GM10248 (cell line): ENCODE data around the gene ABCC8.

Source experiments
- CTCF ChIA-PET: fragments of 300-600 bp; sonication (Branson Sonifier 250); formaldehyde crosslinking; extraction: SDS; loops from one replicate; lab custom pipeline; 2021; ENCODE audit warnings: antibody characterized with exemption; lab: Yijun Ruan, JAX
- POLR2A ChIA-PET: fragments of 350-650 bp; sonication (Branson Sonifier 250); formaldehyde crosslinking; extraction: SDS; loops from one replicate; lab custom pipeline; 2020; ENCODE audit warnings: antibody characterized with exemption; lab: Yijun Ruan, JAX
- DNase-seq: peaks from one replicate; pipeline ENCODE4 v3.0.0; 2012; ENCODE audit errors: extremely low spot score
- TF ChIP-seq, protein P1 (sequence below): IDR thresholded peaks from 2 replicates; pipeline ENCODE4 v1.5.1; 2012; ENCODE audit warnings: mild to moderate bottlenecking, low read depth; ENCODE audit errors: extremely low read depth, missing control alignments, control extremely low read depth

The ABCC8 gene

DNA sequence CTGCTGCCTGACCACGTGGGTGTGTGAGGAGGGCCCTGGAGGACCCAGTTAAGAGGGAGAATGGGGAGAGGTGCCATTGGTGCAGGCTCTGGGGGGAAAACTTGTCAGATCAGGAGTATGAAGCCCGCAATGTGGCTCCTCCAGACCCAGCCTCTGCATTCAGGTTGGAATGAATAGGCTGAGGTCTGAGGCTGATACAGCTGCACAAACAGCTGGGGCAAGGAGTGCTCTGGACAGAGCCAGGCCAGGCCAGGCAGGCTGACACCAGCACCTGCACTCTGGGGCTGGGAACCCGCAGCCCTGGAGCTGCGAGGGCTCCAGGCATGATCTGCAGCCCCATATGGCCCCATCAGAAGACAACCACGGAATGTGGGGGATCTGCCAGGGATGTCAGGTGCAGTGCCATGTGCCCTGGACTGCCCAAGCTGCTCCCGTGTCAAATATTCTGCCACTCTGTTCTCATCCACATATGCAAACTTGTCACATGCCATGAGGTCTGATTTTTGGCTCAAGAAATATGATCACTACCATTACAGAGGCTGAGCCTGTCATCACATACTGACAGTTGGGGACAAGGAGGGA is 61.0 kb downstream of the ABCC8 start:
- ChIA-PET CTCF (no interaction called here), POLR2A (no interaction called here)
- DNase-seq = no peak
- TF ChIP-seq, protein P1, sequence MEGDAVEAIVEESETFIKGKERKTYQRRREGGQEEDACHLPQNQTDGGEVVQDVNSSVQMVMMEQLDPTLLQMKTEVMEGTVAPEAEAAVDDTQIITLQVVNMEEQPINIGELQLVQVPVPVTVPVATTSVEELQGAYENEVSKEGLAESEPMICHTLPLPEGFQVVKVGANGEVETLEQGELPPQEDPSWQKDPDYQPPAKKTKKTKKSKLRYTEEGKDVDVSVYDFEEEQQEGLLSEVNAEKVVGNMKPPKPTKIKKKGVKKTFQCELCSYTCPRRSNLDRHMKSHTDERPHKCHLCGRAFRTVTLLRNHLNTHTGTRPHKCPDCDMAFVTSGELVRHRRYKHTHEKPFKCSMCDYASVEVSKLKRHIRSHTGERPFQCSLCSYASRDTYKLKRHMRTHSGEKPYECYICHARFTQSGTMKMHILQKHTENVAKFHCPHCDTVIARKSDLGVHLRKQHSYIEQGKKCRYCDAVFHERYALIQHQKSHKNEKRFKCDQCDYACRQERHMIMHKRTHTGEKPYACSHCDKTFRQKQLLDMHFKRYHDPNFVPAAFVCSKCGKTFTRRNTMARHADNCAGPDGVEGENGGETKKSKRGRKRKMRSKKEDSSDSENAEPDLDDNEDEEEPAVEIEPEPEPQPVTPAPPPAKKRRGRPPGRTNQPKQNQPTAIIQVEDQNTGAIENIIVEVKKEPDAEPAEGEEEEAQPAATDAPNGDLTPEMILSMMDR = no peak

DNA sequence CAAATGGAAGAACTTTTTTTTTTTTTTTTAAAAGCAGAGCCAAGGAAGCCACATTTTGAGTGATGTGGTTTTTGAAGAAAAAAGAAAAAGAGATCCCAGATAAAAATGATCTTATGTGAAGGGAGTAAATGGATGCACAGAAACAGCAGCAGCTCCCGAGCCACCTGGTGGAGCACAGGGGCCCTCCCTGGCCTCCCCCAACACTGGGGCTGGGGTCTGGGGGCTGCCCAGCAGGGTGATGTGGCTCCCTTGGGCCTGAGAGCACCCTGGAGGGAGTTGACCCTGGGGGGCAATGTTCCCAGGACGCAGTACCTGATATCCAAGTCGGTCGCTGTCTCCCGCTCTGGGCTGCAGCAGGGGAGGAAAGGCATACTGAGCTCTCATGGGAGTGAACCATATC is 61.7 kb downstream of the ABCC8 start:
- POLR2A ChIA-PET = no interaction called here
- TF ChIP-seq, protein P1 = no peak
- CTCF ChIA-PET = no interaction called here
- no peak for DNase-seq

DNA sequence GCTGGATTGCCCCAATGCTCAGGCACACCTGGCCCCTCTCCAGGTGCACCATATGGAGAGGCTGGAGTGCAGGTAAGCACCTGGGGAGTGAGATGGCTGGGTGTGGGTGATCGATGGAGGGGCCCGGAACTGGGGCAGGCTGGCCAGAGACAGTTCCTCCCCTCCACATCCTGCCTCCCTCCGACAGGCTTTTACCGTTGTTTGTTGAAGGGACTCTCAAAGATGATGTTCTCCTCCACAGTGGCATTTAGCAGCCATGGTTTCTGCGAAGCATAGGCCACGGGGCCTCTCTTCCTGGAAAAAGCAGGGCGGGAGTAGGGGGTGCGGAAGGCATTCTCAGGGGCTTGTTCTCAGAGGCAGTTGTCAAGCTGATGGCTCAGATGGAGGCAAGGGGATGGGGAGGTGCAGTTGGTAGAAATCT is 62.3 kb downstream of the ABCC8 start:
- CTCF ChIA-PET = no interaction called here

DNA sequence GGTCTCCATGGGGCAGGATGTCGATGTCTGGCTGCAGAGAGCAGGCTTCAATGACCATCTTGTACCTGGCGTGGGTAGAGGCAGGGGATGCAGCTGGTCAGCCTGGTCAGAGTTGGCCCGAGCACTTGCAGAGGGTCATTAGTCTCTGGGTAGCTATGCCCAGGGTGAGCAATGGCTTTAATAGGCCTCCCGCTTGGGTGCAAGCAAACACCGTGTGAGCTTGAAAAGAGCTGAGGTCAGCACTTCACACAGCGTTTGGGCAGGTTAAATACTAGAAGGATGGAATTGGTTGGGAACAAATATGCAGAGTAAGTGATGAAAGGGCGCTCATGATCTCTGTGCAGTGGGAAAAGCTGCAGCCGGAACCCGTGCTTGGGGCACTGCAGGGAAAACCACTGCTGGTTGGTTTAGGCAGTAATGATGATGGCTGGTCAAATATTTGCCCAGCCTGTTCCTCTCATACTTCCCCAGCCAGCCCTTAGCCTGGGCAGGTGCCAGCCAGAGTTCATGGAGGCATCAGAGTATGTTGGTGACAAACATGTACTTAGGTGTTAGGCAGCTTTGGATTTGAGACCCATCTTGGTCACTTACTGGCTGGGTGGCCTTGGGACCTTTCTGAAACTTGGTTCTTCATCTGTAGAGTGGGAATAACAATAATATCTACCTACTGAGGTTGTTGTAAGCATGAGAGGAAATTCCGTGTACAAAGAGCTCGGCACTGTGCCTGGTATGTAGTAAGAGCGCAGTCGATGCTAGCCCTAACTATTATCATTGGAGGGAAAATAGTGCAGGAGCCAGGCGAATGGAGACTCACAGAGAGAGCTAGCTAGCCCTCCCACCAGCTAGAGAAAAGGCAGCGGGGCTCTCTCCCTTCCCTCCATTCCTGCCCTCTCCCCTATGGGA is 63.0 kb downstream of the ABCC8 start:
- no peak for DNase-seq
- POLR2A ChIA-PET = no interaction called here

More for the DNA sequence above, 62.3 kb downstream of the ABCC8 start:
- TF ChIP-seq, protein P1 = no peak
- no peak for DNase-seq
- POLR2A ChIA-PET = no interaction called here

DNA sequence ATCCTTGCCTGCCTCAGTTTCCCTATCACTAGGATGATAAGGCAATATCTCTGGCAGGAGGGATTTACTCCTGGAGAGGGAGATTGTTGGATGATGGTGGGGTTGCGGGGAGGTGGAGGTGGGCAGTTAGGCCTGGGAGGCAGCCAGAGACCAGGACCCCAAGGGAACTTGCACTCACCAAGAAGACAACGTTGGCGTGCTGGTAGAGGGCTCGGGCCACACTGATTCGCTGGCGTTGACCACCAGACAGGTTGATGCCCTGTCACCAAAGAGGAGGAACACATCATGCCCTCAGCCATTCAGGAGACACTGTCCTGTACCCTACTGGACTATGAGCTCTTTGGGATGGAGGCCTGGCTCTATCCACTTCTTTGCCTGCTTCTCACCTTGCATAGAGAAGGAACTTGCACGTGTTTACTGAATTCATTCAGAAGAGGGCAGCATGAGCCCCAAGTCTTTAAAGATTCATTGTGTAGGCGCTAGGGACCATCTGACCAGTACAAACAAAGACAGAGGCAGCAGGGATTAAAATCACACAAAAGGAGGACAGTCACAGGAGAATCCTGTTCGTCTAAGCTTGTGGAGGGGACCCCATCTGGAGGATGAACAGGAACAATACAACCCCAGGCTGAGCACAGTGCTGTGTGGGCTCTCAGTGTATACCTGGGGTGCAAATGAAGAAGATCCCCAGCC is 64.0 kb downstream of the ABCC8 start:
- POLR2A ChIA-PET = no interaction called here
- DNase-seq = no peak
- CTCF ChIA-PET = interaction anchor here (0.9 to 1.4 kb wide), 4 partner anchors 24 to 73 kb away, joined by 3 to 4 read pairs (median 3); partner anchors contain the start of gene KCNJ11
- TF ChIP-seq, protein P1 = no peak

More for the DNA sequence above, 63.0 kb downstream of the ABCC8 start:
- CTCF ChIA-PET = interaction anchor here (0.9 to 1.4 kb wide), 3 partner anchors 25 to 72 kb away, joined by 3 to 4 read pairs (median 3); partner anchors contain the start of gene KCNJ11
- TF ChIP-seq, protein P1 = no peak

DNA sequence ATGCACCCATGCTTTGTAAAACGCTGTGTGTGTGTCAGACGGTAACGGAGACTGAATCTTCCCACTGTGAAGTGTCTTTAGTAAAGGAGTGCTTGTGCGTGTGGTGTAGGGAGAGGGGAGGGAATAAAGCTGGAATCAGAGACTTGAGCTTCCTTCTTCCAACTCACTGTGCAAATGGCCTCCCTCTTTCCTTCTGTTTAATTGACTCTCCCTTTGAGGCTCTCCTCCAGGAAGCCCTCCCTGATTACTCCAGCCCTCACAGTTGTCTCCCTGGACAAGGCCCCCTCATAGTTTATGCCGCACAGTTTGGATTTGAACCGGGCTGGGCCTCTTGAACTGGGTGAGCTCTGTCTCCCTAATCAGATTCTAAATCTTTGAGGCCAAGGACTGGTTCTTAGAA is 65.2 kb downstream of the ABCC8 start:
- CTCF ChIA-PET = no interaction called here

More for the DNA sequence above, 65.2 kb downstream of the ABCC8 start:
- TF ChIP-seq, protein P1 = no peak
- POLR2A ChIA-PET = no interaction called here
- no peak for DNase-seq
